GM18511 (cell line): ENCODE measurements around the gene EFCAB12.

Source experiments
- ATAC-seq: cut with Tn5 transposase; IDR thresholded peaks from one replicate; pipeline ENCODE4 v1.9.1; 2021; ENCODE audit warnings: mild to moderate bottlenecking, moderate library complexity; ENCODE audit not compliant: unreplicated experiment

Gene EFCAB12

DNA sequence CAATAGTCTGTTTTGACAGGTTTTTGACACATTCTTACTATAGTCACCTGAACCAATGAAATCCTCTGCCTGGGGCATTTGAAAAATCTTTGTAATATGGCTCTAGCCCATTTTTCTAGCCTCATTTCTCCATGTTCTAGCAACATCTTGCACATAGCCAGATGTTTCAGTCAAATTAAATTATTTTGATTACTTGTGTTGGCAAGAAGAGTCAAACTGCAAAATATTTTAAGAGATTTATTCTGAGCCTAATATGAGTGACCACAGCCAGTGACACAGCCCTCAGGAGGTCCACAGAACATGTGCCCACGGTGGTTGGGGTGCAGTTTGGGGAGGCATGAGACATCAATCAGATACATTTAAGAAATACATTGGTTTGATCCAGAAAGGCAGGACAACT is 18.5 kb upstream of the EFCAB12 start:
- no peak for ATAC-seq

DNA sequence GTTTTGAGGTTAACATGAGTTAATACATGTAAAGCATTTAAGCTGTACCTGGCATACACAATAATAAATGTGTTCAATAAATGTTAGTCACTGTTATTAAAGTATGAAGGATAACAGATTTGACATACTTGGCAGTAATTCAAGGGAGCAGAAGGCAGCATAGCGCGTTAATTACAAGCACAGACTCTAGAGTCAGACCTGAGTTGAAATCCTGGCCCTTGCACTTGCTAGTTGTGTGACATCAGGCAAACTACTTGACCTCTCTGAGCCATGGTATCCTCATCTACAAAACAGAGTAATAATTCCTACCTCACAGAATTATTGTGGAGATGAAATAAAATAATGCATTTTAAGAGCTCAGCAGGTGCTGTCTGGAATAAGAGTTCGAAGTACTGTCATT is 17.0 kb upstream of the EFCAB12 start:
- ATAC-seq: no peak

DNA sequence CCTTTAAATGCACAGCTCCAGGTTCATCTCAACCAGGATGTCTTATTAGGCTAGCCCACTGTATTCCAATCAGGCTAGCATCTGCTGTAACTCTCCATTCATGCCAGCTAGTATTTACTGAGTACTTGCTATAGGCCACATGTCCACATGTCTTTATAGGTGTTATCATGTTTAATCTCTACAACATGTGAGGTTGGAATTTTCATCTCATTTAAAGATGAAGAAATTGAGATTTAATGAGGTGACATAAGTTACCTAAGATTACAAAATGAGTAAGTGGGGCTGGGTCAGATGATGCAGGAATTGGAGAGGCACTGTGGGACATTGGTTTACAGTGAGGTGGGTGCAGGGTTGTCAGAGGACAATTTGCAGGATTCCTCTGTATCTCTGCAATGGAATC is 14.5 kb upstream of the EFCAB12 start:
- ATAC-seq: no peak

- ATAC-seq: no peak
These were observed 14.1 kb upstream of the EFCAB12 start for GRCh38 chr3:129442486-129442885.

DNA sequence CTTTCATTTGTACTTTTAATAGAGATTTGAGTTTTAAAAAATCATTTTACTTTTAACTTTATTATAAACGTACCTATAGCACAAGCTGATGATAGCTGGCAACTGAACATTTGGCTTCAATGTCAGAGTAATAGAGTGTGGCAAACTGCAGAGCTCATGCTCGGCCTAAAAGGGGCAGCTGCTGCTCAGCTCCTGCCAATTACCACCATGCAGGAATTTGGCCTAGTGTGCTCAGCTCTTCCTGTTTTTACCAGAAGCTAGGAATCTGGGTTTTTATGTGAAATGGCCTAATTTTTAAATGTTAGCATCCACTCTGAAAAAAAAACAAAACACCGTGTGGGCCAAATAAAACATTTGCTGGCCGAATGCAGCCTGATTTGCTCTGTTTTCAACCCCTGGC is 13.3 kb upstream of the EFCAB12 start:
- no peak for ATAC-seq

DNA sequence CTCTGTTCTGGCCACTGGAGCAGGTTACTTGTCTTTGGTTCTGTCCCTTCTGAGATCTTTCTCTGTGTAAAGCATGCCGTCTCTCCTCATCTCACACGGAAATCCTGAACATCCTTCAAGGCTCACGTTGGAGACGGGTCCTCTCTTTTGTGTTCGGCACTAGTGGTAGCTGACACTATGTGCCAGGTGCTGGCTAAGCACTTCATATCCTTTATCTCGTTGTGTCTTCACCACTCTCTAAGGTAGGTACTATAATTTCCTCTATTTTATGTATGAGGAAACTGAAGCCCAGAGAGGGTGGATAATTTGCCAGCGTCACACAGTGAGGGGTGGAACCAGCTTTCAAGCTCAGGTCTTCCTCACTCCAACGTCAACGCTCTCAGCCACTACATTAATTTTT is 12.8 kb upstream of the EFCAB12 start:
- no peak for ATAC-seq

- ATAC-seq: no peak
These were observed 12.3 kb upstream of the EFCAB12 start for GRCh38 chr3:129440618-129441190.

GRCh38 chr3:129439817-129440617 is 11.6 kb upstream of the EFCAB12 start, which contains the start of the genes IFT122 and MBD4:
IFT122 (plus strand) TSS chr3:129440224; CDS start chr3:129440331, 107 bp downstream.
MBD4 (minus strand) TSS chr3:129439948; CDS start chr3:129439833, 115 bp downstream.
- ATAC-seq: peak; percentile 89

- ATAC-seq: peak; percentile 22
These were observed 10.9 kb upstream of the EFCAB12 start for GRCh38 chr3:129439226-129439816.

DNA sequence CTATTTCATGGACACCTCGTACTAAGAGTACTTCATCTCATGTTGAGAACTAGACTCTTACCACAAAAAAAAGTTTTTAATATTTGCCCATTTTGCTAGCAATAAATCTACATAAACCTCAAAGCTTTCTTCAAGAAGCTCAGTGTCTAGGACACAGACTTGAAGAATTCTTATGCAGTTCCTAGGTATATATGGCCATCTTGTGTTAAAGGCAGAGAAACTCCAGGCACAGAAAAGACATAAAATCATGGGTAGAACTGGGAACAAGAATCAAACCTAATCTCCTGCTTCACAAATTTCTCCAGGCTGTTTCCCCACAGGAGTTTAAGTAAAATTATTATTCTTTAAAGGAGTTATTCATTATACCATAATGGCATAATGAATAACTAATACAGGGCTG is 6.9 kb upstream of the EFCAB12 start:
- ATAC-seq: no peak

- no peak for ATAC-seq
These were observed 5.7 kb upstream of the EFCAB12 start for GRCh38 chr3:129434140-129434539.

- no peak for ATAC-seq
These were observed 5.1 kb upstream of the EFCAB12 start for GRCh38 chr3:129433565-129433964.

- no peak for ATAC-seq
These were observed 4.2 kb upstream of the EFCAB12 start for GRCh38 chr3:129432671-129433070.

DNA sequence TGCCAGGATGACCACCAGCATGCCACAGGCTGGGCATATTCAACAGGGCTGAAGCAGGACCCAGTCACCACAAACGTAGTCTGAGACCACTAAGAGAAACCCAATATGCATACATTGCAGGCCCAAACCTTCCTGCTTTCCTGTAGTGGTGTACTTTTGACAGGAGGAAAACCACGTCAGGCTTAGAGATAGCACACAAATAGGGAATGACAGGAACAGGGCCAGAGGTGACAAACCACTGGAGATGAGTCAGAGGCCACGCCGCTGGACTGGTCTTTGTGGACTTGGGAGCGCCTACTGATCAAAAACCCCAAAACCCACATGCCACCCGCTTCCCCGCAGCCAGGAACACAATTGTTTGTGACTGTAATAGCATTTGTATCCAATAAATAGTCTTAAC is 3.6 kb upstream of the EFCAB12 start:
- no peak for ATAC-seq

DNA sequence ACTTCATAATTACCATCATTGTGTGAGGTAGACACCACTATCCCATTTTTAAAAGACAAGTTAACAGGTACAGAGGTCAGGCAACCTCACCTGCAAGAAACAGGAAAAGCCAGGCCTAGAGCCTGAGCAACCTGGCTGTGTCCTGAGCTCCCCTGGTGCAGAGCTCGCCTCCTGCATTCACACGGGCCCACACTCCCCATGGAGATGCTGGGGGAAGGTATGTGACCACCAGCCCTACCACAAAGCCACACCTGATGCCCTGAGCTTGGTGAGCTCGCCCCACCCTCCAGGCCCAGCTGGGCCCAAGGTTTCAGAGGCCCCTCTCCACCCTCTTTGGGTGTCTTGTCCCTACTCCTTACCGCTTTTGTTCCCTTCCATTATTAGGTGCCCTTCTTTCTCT is 1.2 kb upstream of the EFCAB12 start:
- no peak for ATAC-seq

DNA sequence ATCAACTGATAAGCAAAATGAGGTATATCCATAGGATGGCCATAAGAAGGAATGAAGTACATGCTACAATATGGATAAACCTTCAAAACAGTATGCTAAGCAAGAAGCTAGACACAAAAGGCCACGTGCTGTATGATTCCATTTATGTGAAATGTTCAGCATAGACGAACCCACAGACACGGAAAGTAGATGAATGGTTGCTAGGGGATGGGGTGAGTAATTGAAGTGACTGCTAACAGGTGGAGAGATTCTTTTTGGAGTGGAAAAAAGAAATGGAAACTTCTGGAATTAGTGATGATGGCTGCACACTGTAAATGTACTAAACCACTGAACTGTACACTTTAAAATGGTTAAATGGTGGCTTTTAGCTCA is 630 bp upstream of the EFCAB12 start:
- ATAC-seq: no peak

DNA sequence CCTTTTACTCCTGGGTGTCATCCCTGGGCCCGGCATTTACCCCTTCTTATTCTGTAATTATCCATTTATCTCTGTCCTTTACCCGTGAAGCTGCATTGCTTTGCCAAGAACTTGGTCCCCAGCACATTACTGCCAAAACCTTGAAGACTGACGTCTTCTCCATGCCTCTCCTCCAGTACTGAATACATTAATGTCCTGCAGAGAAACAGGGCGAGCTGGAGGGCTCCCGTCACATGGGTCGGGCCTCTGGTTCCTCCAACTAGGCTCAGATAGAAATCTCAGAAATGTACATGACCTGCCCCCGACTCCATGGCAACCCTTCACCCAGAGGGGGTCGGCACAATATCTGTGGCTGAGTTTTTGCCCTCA is 445 bp downstream of the EFCAB12 start:
- ATAC-seq: no peak

- no peak for ATAC-seq
These were observed 2.8 kb downstream of the EFCAB12 start for GRCh38 chr3:129425619-129426018.

- no peak for ATAC-seq
These were observed 3.2 kb downstream of the EFCAB12 start for GRCh38 chr3:129425213-129425612.

GRCh38 chr3:129424185-129424841 is 4.1 kb downstream of the EFCAB12 start:
- ATAC-seq: peak; percentile 49

DNA sequence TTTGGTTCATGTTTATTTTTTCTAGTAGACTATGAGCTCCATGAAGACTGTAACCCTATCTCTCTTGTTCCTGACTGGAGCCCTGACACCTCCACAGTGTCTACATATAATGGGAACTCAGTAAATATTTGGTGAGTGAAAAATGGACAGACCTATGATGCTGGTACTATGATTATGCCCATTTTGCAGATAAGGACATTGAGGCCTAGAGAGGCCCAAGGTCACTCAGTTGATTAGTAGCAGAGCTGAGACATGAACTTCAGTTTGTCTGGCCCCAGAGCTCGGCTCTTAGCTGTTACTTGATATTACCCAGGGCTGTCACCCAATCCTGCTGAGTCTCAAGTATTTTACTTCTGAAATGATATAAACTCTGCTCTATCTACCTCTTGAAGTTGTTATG is 5.5 kb downstream of the EFCAB12 start:
- ATAC-seq: no peak
